ENCODE measurements around the gene CTNND1.
"Not testable (repeated sequence)": the region's sequence is repeated elsewhere in the genome, so short reads cannot be mapped to it uniquely, and the experiment has no call there.

CTNND1 gene

DNA sequence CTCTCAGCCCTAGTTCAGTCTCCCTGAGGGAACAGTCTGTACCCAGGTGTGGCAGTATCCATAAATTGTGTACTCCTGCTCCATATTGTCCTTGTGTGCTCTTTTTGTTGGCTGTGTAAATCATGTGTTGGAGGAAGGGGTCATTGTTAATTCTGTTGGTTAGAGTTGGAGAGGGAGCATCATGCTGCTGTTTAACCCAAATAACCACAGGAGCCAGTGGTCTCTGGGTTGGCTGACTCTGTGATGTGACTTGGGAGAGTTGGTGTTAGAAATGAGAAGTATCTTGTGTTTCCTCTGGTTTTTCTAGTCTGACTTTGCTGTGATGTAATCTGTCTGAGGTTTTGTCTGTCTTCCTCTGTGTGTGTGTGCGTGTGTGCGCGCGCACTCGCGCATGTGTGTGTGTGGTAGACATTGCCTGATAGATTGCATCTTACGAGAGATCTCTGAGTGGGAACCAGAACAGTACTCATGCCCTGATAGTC, 30.5 kb downstream of the CTNND1 start:
- DNase-seq: peak; percentile 12 to 78 (median 47)

DNA sequence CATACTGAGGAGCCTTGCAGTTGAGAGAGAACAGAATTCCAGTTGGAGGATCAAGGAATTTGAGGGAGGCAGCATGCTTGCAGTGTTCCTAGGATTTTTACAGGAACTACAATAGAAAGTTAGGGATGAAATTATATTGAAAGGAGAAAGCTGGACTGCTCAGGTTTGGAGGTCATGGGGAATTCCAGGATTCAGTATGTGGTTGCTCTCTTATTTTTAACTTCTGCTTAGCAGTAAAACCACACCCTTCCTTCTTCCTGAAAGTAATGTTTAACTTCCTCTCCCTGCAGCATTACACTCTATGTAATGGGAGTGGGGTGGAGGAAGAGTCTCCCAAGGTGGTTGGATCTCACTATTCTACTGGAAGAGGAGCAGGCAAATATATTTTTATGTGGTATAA, 31.3 kb downstream of the CTNND1 start:
- no peak for DNase-seq

DNA sequence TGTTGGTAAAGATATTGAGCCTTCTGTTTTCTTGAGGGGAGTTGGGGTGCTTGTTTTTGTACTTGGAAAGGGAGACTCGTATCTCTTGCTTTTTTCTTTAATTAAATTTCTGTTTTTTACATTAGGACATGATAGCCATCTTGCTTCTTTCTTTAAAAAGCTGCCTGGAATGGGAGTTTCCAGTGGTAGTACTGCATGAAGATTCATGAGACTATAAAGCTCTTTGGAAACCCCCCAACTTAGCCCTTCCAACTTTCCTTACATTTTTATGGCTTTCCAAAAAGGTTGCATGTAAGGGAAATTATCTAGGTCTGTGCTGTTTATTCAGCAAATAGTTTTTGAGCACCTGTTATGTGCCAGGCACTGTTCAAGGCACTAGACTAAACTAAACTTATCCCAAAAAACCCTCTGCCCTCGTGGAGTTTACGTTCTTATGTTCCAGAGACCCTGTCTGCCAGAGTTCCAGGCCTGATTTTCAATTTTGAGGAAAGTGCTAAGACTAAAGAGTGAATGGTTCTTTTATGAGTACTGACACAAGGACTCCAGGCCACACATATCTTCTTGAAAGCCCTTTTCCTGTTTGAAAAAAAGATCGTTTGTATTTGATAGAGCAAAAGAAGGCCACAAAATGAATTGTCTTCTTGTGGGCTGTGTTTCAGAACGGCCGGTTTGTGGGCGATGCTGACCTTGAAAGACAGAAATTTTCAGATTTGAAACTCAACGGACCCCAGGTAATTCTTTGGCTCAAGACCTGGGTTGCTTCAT, 31.9 kb downstream of the CTNND1 start:
- no peak for DNase-seq

DNA sequence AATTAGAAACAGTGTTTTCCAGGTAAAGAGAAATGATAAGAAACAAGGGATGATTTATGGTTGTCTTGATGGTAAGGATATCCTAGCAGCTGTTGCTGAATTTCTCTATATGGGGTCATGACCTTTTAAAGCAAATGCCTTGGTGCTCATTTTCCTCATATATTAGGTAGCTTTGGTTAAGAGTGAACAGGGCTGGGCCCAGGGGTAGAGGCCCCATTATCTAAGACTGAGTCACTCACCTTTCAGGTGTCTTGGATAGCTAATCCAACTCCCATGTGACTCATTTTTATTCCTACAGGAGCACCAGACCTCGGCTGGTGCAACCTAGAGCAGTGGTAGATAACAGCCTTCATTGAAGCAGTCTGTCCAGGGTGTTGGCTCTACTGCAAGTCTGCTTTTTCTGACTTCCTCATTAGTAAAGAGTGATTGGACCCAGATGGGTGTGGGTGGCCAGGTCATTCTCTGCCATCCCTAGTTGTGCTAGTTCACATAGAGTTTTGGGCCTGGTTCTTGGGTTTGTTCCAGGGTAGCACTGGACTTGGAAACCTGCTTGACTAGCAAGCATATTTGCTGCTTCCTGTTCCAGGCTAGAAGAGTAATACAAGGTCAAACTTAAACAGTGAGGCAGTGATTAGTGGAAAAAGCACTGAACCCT, 37.4 kb downstream of the CTNND1 start:
- DNase-seq: no peak

DNA sequence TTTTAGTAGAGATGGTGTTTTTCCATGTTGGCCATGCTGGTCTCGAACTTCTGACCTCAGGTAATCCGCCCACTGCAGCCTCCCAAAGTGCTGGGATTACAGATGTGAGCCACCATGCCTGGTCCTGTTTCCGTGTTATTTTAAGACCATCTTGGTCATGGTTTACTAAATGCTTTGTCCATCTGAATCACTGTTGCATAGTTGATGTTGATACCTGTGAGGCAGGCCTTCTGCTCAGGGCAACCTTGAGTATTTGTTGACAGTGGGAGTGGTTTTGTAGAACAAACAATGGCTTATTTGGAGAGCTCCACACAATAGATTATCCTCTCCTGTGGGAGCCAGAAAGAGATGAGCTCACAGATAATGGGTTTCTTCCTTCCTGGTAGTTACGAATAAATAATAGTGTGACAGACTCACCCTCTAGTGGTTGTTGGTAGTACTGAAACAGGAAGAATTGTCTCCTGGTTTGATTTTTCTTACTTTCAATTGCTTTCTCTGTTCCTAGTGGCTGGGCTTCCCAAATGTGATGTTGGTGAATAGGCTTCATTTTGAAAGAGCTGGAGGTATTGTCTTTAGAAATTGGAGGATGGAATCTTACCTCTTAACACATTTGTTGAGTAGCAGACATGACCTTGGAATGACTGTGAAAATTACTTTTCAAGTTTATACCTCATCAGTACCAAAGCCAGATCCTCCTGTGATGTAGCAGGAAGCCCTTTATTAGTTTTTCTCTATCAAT, 39.0 kb downstream of the CTNND1 start:
- DNase-seq: no peak

DNA sequence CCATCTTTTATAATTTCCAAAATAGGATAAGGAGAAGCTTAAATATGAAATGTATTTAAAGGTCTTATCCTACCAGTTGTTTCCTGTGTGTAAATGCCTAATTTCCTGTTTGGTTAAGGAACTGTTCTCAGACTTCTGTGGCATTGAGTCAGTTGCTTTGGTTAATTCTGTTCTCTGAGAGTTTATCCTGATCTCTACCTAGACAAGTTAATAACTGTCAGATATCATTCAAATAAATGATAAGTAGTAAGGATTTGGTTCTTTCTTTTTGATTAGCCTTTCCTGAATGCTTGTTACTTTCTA, 39.5 kb downstream of the CTNND1 start:
- DNase-seq: no peak

DNA sequence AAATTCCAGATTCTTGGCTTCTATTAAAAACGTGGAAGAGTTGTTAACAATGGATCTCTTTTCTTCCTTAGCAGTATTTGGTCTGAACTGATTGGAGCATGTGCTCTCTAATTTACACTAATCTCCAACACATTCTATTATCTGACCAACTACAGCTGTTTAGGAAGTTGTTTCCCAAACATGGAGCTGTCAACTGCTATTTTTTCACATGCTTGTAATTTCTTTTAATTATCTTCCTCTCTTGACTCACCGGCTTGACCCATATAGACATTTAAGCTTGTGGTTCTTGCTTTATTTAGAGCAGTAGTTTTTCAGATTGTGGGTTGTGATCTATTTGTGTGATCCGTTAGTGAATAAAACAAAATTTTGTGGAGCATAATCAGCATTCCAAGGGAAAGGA, 40.8 kb downstream of the CTNND1 start:
- no peak for DNase-seq

DNA sequence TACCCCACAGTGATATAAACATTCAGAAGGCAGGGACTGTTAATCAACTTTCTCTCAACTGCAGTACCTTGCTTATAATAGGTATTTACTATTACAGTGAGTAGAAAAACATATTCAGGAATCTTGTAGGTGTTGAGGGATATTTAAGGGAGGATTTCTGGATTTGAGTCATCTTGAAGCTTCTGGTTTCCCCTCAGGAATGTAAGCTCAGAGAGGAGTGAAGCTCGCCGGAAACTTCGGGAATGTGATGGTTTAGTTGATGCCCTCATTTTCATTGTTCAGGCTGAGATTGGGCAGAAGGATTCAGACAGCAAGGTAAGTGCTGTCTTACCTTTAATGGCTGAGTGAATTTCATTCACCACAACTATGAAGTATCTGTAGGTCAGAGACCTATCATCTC, 42.9 kb downstream of the CTNND1 start:
- DNase-seq: no peak

DNA sequence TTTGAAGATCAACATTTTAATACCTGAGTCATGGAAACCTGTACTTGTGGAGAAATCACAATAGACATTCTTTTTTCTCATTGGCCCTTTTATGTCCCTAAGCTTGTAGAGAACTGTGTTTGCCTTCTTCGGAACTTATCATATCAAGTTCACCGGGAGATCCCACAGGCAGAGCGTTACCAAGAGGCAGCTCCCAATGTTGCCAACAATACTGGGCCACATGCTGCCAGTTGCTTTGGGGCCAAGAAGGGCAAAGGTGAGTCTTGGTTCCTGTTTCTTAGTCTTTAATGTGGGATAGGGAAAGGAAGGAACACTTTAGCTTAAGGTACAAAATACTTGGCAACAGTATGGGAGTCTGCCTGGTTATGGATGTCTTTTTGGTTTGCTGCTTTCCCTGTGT, 44.2 kb downstream of the CTNND1 start:
- no peak for DNase-seq

DNA sequence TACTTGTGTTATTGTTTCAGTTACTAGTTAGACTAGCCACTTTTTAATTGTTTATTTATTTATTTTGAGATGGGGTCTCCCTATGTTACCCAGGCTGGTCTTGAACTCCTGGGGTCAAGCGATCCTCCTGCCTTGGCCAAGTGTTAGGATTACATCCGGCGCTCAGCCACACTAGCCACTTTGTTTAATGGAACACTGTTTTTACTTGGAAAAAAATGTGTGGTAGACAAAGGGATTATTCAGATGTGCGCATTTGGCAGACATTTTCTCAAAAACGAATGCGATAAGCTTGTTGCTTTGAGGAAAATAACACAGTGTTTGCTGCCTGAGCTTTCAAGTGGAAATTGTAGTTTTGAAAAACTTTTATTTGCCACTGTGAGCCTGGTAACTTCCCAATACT, 51.0 kb downstream of the CTNND1 start:
- no peak for DNase-seq

DNA sequence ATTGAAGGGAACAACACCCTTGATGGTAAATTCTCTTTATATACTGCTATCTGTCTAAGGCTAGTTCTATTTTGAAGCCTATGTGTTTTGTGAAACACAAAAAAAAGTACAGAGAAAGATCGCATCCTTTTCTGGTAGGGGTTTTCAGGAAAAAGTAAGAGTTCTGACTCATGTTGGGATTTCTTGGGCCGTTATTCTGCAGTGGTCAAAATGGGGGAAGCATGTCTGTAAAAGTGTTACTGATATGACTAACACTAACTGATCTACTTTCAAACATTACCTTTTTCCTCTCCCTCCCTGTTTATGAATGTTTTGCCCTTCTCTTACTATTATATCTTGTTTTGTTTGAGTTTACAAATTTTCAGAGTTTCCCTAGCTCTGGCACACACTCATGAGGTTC, 53.9 kb downstream of the CTNND1 start:
- DNase-seq: no peak

DNA sequence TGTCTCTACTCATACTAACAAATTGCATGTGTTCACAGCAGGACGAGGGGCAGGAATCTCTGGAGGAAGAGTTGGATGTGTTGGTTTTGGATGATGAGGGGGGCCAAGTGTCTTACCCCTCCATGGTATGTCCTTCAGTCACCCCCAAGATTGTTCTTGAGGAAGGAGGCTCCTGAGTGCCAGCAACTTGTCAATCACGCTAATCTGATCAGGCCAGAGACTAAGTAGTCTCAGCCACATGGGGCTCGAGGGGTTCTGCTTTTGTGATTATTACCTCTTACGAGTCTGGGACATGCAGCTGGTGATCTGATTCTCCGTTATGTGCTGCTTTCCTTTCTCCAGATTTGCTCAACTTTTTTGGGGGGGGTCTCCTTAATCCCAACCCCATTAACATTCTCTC, 54.3 kb downstream of the CTNND1 start:
- DNase-seq: no peak

DNA sequence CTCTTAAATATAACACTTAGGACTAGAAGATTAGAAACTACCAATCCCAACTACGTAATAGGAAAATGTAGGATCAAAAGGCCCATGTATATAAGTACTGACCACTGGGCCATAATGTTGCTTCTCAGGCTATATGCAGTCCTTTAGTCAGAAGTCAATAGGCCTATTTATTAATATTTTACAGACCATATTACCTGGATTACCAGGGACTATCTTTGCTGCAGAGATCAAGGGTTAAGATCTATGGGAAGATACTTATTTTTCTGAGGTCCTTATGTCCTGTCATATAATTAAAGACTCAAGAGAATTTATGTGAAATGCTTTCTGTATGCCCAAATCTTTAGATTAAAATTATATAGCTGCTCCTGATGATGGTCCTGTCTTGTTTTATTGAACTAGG, 57.2 kb downstream of the CTNND1 start:
- no peak for DNase-seq

DNA sequence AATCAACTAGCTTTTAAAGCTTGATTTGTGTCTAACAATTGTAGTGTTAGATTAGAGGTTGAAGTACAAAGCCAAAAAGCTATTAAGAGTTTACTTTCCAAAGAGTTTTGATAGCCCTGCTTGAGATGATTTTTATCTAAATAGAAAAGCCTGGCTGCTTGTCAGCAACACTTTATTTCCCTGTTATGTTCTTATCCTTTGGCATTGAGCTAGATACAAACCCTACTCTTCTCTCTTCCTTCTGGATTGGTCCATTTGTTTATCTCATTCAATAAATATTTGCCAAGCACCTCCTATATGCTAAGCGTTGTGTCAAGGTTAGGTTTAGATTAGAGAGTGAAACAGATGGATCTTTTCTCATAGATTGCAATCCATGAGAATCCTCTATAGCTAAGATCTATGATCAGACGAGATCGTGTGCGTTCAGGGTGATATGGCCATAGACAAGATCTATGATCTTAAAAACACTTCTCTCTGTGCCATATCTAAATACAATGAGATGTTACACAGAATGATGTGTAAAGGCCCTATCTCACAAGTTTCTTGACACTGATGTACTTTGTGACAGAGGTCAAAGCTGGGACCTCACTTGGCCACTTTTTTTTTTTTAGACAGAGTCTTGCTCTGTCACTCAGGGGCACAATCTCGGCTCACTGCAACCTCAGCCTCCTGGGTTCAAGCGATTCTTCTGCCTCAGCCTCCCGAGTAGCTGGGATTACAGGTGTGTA, 57.8 kb downstream of the CTNND1 start:
- DNase-seq: no peak

DNA sequence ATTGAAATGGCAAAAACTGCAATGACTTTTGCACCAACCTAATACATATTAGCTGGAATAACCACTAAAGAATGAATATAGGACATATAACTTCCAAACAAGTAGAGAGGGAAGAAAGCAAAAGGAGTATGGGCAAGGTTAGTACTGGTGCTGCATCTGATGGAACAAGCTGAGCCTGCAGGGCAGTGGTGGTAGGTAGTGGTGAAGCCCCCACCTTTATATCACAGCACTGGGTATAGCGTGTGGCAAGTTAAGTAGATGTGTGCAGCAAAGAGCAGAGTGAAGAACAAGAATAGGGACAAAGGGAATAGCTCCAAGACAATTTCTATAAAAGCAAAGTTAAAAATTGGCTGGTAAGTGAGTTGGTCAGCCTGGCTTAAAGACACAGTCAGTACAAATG, 62.3 kb downstream of the CTNND1 start:
- no peak for DNase-seq

DNA sequence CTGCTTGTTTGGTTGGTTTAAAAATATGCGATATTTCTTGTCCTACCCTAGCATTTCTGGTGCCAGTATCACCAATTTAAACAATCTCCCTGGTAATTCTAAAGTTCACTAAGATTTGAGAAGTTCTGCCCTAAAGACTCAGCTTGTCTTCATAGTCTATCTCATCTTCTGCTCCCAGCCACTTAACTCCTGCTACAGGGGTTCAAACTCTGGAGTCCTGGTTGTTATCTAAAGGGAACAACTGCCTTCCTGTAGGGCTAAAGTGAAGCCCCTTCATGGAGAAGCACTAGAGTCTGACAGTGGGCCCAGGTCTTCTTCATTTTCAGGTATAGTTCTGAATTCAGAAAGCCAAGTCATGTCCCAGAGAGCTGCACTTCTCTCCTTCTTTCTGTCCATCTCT, 73.2 kb downstream of the CTNND1 start:
- no peak for DNase-seq

DNA sequence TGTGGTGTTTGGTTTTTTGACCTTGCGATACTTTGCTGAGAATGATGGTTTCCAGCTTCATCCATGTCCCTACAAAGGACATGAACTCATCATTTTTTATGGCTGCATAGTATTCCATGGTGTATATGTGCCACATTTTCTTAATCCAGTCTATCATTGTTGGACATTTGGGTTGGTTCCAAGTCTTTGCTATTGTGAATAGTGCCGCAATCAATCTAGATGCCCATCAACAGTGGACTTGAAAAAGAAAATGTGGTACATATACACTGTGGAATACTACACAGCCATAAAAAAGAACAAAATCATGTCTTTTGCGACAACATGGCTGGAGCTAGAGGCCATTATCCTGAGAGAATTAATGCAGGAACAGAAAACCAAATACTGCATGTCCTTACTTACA, 77.0 kb downstream of the CTNND1 start:
- not testable (repeated sequence) for DNase-seq

DNA sequence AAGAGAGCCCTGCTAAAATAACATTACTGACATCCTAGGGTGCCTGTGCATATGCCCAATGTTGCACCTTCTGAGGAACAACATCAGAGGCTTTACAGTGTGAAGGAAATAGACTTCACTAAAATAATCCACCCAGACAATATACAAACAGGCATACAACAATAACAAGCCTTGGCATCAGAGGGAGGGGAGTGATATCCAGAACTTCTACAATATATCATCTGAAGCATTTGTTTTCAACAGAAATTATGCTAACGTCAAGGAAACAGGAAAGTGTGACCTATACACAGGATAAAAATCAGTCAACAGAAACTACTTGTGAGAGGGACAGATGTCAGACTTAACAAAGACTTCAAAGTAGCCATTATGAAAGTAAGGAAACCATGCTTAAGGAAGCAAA, 81.3 kb downstream of the CTNND1 start:
- DNase-seq: no peak

DNA sequence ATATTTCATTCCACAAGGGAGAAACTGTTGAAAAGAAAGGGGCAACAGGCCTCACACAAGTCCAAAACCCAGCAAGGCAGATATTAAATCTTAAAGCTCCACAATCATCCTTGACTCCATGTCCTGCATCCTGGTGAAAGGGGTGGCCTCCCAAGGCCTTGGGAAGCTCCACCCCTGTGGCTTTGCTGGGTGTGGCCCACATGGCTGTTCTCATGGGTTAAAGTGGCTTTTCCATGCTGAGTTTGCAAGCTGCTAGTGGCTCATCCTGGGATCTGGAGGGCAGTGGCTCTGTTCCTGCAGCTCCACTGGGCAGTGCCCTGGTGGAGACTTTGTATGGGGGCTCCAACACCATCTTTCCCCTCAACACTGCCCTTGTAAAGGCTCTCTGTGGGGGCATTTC, 106.4 kb downstream of the CTNND1 start:
- no peak for DNase-seq

DNA sequence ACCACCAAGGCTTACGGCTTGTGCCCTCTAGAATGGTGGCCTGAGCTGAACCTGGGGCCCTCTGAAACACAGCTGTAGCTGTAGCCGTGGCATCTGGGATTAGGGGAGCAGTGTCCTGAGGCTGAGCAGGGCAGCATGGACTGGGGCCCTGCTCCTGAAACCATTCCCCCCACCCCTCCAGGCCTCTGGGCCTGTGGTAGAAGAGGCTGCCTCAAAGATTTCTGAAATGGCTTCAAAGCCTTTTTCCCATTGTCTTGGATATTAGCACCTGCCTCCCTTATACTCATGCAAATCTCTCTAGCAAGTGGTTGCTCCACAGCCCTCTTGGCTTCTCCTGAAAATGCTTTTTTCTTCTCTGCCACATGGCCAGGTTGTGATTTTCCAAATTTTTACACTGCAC, 106.9 kb downstream of the CTNND1 start:
- no peak for DNase-seq

Data from activated naive CD4-positive, alpha-beta T cell (primary cell).